GM12892 (cell line): ENCODE data around the gene OR2F1.

ENCODE experiments used
- DNase-seq: peaks from one replicate; pipeline ENCODE4 v3.0.0; 2011; ENCODE audit not compliant: insufficient read length
- FAIRE-seq: peaks from 2 replicates; lab custom pipeline; 2011; peaks lifted over from hg19 to GRCh38; lab: Jason Lieb, UNC
- POLR2A ChIP-seq: IDR thresholded peaks from 2 replicates; pipeline ENCODE4 v1.6.1; 2011; ENCODE audit warnings: low read depth, low read length, control low read depth
- POLR2AphosphoS5 ChIP-seq: IDR thresholded peaks from 2 replicates; pipeline ENCODE4 v1.6.1; 2011; ENCODE audit warnings: low read depth, low read length, control low read depth
- TAF1 ChIP-seq: IDR thresholded peaks from 2 replicates; pipeline ENCODE4 v1.6.1; 2011; ENCODE audit warnings: low read depth, mild to moderate bottlenecking, control low read depth, low read length, borderline replicate concordance

Gene OR2F1

GRCh38 chr7:143958781-143959180 lies 4.1 kb downstream of the OR2F1 start:
- FAIRE-seq (no peak), DNase-seq (no peak)
- TF ChIP-seq POLR2AphosphoS5: no peak
- no peak for TF ChIP-seq POLR2A
- no peak for TF ChIP-seq TAF1

GRCh38 chr7:143960813-143961610 lies 6.4 kb downstream of the OR2F1 start:
- no peak for DNase-seq
- no peak for TF ChIP-seq POLR2A
- TF ChIP-seq POLR2AphosphoS5: no peak
- no peak for TF ChIP-seq TAF1
- FAIRE-seq: no peak

DNA sequence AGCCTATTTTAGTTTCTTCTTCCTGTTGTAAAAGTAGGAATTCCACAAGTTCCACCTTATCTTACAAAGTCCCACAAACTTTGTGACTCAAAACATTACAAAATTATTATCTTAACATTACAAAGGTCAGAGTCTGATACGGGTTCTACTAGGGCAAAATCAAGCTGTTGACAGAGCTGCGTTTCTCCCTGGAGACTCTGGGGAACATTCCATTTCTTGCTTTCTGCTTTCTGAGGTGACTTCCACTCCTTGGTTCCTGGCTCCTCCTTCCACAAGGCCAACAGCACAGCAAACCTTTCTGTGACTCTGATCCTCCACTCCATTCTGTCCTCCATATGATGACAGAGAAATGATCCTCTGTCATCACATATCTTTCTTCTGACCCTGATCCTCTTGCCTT lies 10.6 kb downstream of the OR2F1 start:
- TF ChIP-seq POLR2A (no peak), TAF1 (no peak), POLR2AphosphoS5 (no peak)
- no peak for DNase-seq
- no peak for FAIRE-seq

DNA sequence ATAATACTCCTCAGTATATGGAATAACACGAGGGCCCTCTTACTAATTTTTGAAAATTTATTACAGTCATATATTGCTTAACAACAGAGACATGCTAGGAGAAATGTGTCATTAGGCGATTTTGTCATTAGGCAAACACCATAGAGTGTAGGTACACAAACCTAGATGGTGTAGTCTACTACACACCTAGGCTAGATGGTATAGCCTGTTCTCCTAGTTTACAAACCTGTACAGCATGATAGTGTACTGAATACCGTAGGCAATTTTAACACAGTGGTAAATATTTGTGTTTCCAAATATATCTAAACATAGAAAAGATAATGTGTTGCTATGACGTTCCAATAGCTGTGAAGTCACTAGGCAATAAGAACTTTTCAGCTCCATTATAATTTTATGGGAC lies 12.8 kb downstream of the OR2F1 start:
- TF ChIP-seq POLR2AphosphoS5 (no peak), POLR2A (no peak), TAF1 (no peak)
- DNase-seq: no peak
- FAIRE-seq: no peak

GRCh38 chr7:143973870-143974416 lies 19.3 kb downstream of the OR2F1 start:
- FAIRE-seq (no peak), DNase-seq (no peak)
- TF ChIP-seq TAF1: no peak
- no peak for TF ChIP-seq POLR2A
- no peak for TF ChIP-seq POLR2AphosphoS5

DNA sequence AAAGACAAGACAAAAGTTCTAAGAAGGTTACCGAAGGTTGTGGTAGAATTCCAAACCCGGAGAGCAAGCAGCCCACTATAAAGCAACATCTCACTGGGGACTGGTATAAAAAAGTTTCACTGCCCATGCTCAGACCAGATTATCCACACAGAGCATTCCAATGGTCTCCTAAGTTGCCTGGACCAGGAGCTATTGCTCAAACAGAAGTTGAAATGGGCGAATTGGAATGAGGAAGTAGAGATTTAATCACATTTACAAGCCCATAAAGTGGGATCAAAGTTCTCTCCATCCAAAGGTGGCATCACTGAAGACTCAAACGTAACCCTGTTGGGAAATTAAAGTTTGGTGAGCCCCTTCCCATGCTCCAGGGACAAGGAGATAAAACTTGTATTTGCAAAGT lies 19.8 kb downstream of the OR2F1 start:
- no peak for FAIRE-seq
- DNase-seq: no peak
- TF ChIP-seq POLR2A (no peak), POLR2AphosphoS5 (no peak), TAF1 (no peak)

GRCh38 chr7:143975617-143976016 lies 21.0 kb downstream of the OR2F1 start:
- FAIRE-seq (no peak), DNase-seq (no peak)
- TF ChIP-seq POLR2A (no peak), POLR2AphosphoS5 (no peak), TAF1 (no peak)

DNA sequence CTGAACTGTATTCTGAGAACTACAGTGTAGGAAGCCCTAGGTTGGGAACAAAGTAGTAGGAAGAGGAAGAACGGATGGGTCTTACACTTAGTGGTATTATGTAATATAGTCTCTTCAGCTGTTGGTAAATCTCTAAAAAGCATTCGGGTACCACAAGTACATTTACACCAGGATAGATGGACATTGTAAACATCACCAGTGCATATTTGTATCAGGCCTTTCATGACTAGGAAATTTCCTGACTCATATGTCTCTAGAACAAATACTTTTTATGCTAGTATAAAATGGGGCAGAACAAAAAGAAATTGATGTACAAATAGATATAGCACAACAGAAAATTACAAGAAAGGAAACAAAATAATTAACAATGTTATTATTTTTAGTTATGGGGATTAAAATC lies 23.9 kb downstream of the OR2F1 start:
- DNase-seq (no peak), FAIRE-seq (no peak)
- TF ChIP-seq POLR2A: no peak
- no peak for TF ChIP-seq TAF1

DNA sequence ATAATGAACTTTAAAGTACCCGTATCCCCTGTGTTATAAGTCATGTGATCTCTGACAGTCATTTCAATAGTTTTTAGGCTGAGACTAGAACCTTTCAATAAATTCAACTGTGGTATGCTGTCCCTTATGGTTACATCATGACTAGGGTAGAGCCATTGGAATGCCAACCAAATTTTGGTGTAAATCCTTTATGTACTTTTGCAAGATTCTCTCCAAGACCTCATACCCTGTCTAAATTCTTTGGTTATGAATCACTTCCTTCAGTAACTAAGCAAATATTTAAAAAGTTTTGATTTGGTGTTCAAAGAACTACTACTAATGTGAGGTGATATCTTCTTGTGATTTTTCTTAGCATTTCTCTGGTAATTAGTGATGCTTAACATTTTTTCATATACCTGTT lies 24.7 kb downstream of the OR2F1 start:
- TF ChIP-seq POLR2AphosphoS5 (no peak), TAF1 (no peak), POLR2A (no peak)
- FAIRE-seq (no peak), DNase-seq (no peak)

- DNase-seq: no peak
- TF ChIP-seq POLR2AphosphoS5 (no peak), TAF1 (no peak), POLR2A (no peak)
- FAIRE-seq: no peak
Observed at GRCh38 chr7:143979998-143980397, 25.4 kb downstream of the OR2F1 start.

GRCh38 chr7:143980746-143981510 lies 26.3 kb downstream of the OR2F1 start:
- no peak for DNase-seq
- TF ChIP-seq POLR2AphosphoS5 (no peak), TAF1 (no peak)
- no peak for FAIRE-seq
